ENCODE measurements around the gene RC3H1. TPM values are rescaled to one million over a fixed set of nuclear protein-coding genes. Genes with fewer than 3 reads are reported as not detected.

The RC3H1 gene
- total and polyA plus RNA-seq, 9 of the 15 experiments (the other 6 are each of a cell fraction or from before 2014, with no cell fraction given), result 2.4 to 31.7 (median 12.4) TPM

GRCh38 chr1:174022080-174022975 is at the start of gene RC3H1 (continued):
- TF ChIP-seq, protein P1, sequence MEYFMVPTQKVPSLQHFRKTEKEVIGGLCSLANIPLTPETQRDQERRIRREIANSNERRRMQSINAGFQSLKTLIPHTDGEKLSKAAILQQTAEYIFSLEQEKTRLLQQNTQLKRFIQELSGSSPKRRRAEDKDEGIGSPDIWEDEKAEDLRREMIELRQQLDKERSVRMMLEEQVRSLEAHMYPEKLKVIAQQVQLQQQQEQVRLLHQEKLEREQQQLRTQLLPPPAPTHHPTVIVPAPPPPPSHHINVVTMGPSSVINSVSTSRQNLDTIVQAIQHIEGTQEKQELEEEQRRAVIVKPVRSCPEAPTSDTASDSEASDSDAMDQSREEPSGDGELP (CRISPR knock-in tag; IDR thresholded peaks at IDR 0.05; ENCODE audit: borderline replicate concordance), result peak; percentile 56; the same call in 1 of the 2 replicates
- TF ChIP-seq COPS2 (conservative IDR thresholded peaks at IDR 0.05) (no peak), KLF16 (IDR thresholded peaks at IDR 0.05) (no peak), MEF2A (IDR thresholded peaks at IDR 0.05; ENCODE audit: control insufficient read depth, low read depth, low read length) (0 out of 2 replicates have a peak, but pooled peaks have one; percentile 2), HNRNPLL (IDR thresholded peaks at IDR 0.05; ENCODE audit: low read depth, low read length, poor library complexity, severe bottlenecking) (peak; percentile 38), ARID4B (CRISPR knock-in tag; IDR thresholded peaks at IDR 0.05) (peak; percentile 89), PML (IDR thresholded peaks at IDR 0.05; ENCODE audit: low read length) (peak; percentile 87; the same call in 1 of the 2 replicates), NFXL1 (CRISPR knock-in tag; IDR thresholded peaks at IDR 0.05) (no peak), CSDE1 (IDR thresholded peaks at IDR 0.05) (no peak; a peak in 1 of 4 replicates), NCOA2 (IDR thresholded peaks at IDR 0.05; ENCODE audit: partially characterized antibody in 2 of 2) (no peak), SIN3B (IDR thresholded peaks at IDR 0.05; ENCODE audit: low read depth) (peak; percentile 77; the same call in 1 of the 2 replicates), BRF1 (IDR thresholded peaks at IDR 0.05; ENCODE audit: borderline replicate concordance, extremely low read depth, insufficient read length) (no peak), RBM15 (IDR thresholded peaks at IDR 0.05; ENCODE audit: insufficient read depth, low read length) (no peak), ZNF77 (CRISPR knock-in tag; IDR thresholded peaks at IDR 0.05) (no peak), PHTF2 (CRISPR knock-in tag; IDR thresholded peaks at IDR 0.05) (no peak), ILF3 (IDR thresholded peaks at IDR 0.05; ENCODE audit: borderline replicate concordance) (peak; percentile 85; the same call in 1 of the 2 replicates), NRF1 (conservative IDR thresholded peaks at IDR 0.05 in 1 of 2, IDR thresholded peaks at IDR 0.05 in 1 of 2) (peak; percentile 70 to 76)
- TF ChIP-seq, protein P2, sequence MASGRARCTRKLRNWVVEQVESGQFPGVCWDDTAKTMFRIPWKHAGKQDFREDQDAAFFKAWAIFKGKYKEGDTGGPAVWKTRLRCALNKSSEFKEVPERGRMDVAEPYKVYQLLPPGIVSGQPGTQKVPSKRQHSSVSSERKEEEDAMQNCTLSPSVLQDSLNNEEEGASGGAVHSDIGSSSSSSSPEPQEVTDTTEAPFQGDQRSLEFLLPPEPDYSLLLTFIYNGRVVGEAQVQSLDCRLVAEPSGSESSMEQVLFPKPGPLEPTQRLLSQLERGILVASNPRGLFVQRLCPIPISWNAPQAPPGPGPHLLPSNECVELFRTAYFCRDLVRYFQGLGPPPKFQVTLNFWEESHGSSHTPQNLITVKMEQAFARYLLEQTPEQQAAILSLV (tag; IDR thresholded peaks at IDR 0.05), result no peak
- TF ChIP-seq, protein P3, sequence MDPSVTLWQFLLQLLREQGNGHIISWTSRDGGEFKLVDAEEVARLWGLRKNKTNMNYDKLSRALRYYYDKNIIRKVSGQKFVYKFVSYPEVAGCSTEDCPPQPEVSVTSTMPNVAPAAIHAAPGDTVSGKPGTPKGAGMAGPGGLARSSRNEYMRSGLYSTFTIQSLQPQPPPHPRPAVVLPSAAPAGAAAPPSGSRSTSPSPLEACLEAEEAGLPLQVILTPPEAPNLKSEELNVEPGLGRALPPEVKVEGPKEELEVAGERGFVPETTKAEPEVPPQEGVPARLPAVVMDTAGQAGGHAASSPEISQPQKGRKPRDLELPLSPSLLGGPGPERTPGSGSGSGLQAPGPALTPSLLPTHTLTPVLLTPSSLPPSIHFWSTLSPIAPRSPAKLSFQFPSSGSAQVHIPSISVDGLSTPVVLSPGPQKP (CRISPR knock-in tag; IDR thresholded peaks at IDR 0.05), result no peak

All from K562 (cell line).